B cell (primary cell): Measurements from ENCODE around the gene PEA15. TPM values are rescaled to one million over a fixed set of nuclear protein-coding genes. Genes with fewer than 3 reads are reported as not detected.

ENCODE experiments used
- ATAC-seq: fragments of 200-7000 bp; cut with Tn5 transposase; one replicate; pipeline ENCODE4 v1.10.0; 2021; ENCODE audit warnings: low read depth, mild to moderate bottlenecking, moderate number of reproducible peaks, moderate library complexity
- CTCF ChIA-PET: fragments of 350-600 bp; sonication (Branson Sonifier 250); formaldehyde crosslinking; loops from one replicate; lab custom pipeline; 2021; ENCODE audit warnings: antibody characterized with exemption, inconsistent platforms; lab: Charles Lee
- POLR2A ChIA-PET: fragments of 350-600 bp; sonication (Branson Sonifier 250); formaldehyde crosslinking; loops from one replicate; lab custom pipeline; 2021; ENCODE audit warnings: antibody characterized with exemption; lab: Charles Lee
- DNase-seq: peaks from one replicate; pipeline ENCODE4 v3.0.0; 2013
- H2AFZ ChIP-seq: 2 replicates; pipeline ENCODE4 v1.6.1; 2012; ENCODE audit warnings: mild to moderate bottlenecking, low read depth, low read length; ENCODE audit not compliant: insufficient read depth, poor library complexity, severe bottlenecking
- H3K27ac ChIP-seq, 2 donors: 1 replicate in 1 of 2; 2 replicates in 1 of 2; pipeline ENCODE4 v1.5.1; 2012 to 2013; ENCODE audit warnings: low read length in 2 of 2, mild to moderate bottlenecking in 2 of 2, moderate library complexity in 1 of 2
- H3K27me3 ChIP-seq, 4 experiments: fragments of 200-600 bp in 1 of 4; sonication (generic) in 1 of 4; replicated peaks in 1 of 4; 1 replicate in 2 of 4; 2 replicates in 2 of 4; pipeline versions ENCODE4 v1.6.1 to v1.7.0; 2013 to 2016; ENCODE audit warnings: low read length in 3 of 4, mild to moderate bottlenecking in 2 of 4, mixed read lengths in 1 of 4, moderate library complexity in 1 of 4; ENCODE audit not compliant: insufficient read depth in 4 of 4, control insufficient read depth in 3 of 4; ENCODE audit errors: control extremely low read depth in 1 of 4
- H3K36me3 ChIP-seq, 2 experiments: replicated peaks in 1 of 2; 1 replicate in 1 of 2; 2 replicates in 1 of 2; pipeline versions ENCODE4 v1.6.1 to v1.7.1; 2013; ENCODE audit warnings: low read length in 1 of 2; ENCODE audit not compliant: insufficient read depth in 2 of 2, control insufficient read depth in 1 of 2; ENCODE audit errors: control extremely low read depth in 1 of 2, extremely low read depth in 1 of 2
- H3K4me1 ChIP-seq, 2 donors: fragments of 200-600 bp in 1 of 2; sonication (generic) in 1 of 2; 1 replicate in 1 of 2; 2 replicates in 1 of 2; pipeline versions ENCODE4 v1.5.1 to v1.6.1; 2013 to 2017; ENCODE audit warnings: low read length in 2 of 2; ENCODE audit not compliant: control insufficient read depth in 2 of 2, insufficient read depth in 2 of 2
- H3K4me2 ChIP-seq: replicated peaks from 2 replicates; pipeline ENCODE3; 2012; ENCODE audit warnings: mild to moderate bottlenecking, low read depth, low read length; ENCODE audit not compliant: poor library complexity, severe bottlenecking
- H3K4me3 ChIP-seq, 5 experiments: fragments of 200-600 bp in 1 of 5; sonication (generic) in 1 of 5; 1 replicate in 3 of 5; 2 replicates in 2 of 5; pipeline versions ENCODE4 v1.5.1 to v1.7.0; 2011 to 2016; ENCODE audit warnings: low read length in 4 of 5, mild to moderate bottlenecking in 4 of 5, low read depth in 2 of 5, control low read depth in 1 of 5, moderate library complexity in 1 of 5; ENCODE audit not compliant: insufficient read depth in 1 of 5; ENCODE audit errors: control extremely low read depth in 1 of 5, extremely low read depth in 1 of 5
- H3K79me2 ChIP-seq: fragments of 200-600 bp; sonication (generic); one replicate; pipeline ENCODE4 v1.6.0; 2016; ENCODE audit warnings: low read length; ENCODE audit not compliant: control insufficient read depth, insufficient read depth
- H3K9ac ChIP-seq: fragments of 200-600 bp; sonication (generic); 2 replicates; pipeline ENCODE4 v1.6.1; 2017; ENCODE audit warnings: mild to moderate bottlenecking, low read length, moderate library complexity
- H3K9me3 ChIP-seq, 3 donors: one replicate each; pipeline versions ENCODE4 v1.6.1 to v1.7.1; 2013; ENCODE audit warnings: low read length in 2 of 3; ENCODE audit not compliant: control insufficient read depth in 2 of 3, insufficient read depth in 1 of 3; ENCODE audit errors: control extremely low read depth in 1 of 3
- H4K20me1 ChIP-seq: 2 replicates; pipeline ENCODE4 v1.6.0; 2012; ENCODE audit warnings: mild to moderate bottlenecking, low read length; ENCODE audit not compliant: insufficient read depth, control insufficient read depth, poor library complexity, severe bottlenecking
- H3K27ac Mint-ChIP-seq: one replicate; pipeline ENCODE4 v1.8.0; 2021; ENCODE audit warnings: mixed read lengths
- H3K27me3 Mint-ChIP-seq: one replicate; pipeline ENCODE4 v1.8.0; 2021; ENCODE audit warnings: mixed read lengths
- H3K4me1 Mint-ChIP-seq: one replicate; pipeline ENCODE4 v1.8.0; 2021; ENCODE audit warnings: mixed read lengths
- H3K4me3 Mint-ChIP-seq: one replicate; pipeline ENCODE4 v1.8.0; 2021; ENCODE audit warnings: mixed read lengths
- H3K9me3 Mint-ChIP-seq: one replicate; pipeline ENCODE4 v1.8.0; 2022; ENCODE audit warnings: mixed read lengths; ENCODE audit not compliant: insufficient read depth
- EZH2 ChIP-seq: IDR thresholded peaks from 2 replicates; pipeline ENCODE4 v1.6.1; 2012; ENCODE audit warnings: borderline replicate concordance, low read depth, mild to moderate bottlenecking, moderate library complexity, low read length; ENCODE audit not compliant: insufficient read depth, poor library complexity, severe bottlenecking
- WGBS: methylation state at CpG from one replicate; pipeline ENCODE4 v1.1.5; 2013; ENCODE audit warnings: missing lambda C conversion rate; ENCODE audit not compliant: insufficient coverage; 5-methylcytosine and 5-hydroxymethylcytosine counted together
- intact Hi-C: fragments of 100-400 bp; cut with micrococcal nuclease; formaldehyde crosslinking; loops from one replicate; pipeline ENCODE4 v1.10.0; 2022
- polyA plus RNA-seq: library from polyadenylated mRNA; depleted of rRNA; stranded (reverse); fragments of >200 nt; gene quantifications from 2 replicates; pipeline ENCODE4 v1.2.3, GENCODE V29; 2012
- total RNA-seq, 2 donors: library from RNA; stranded (reverse); fragments of 120-200 nt in 1 of 2; gene quantifications; 1 replicate in 1 of 2; 2 replicates in 1 of 2; pipeline versions ENCODE4 v1.2.3 to v1.2.4, GENCODE V29; 2013 to 2022
- TF ChIP-seq, protein P1 (sequence below): fragments of 200-600 bp; IDR thresholded peaks from one replicate; pipeline ENCODE4 v1.8.0; 2022; ENCODE audit warnings: antibody characterized with exemption, mild to moderate bottlenecking

The PEA15 gene
- total and polyA plus RNA-seq, 2 donors (not counting 1 experiment from before 2014, with no cell fraction given): 81.7 to 91.4 TPM

DNA sequence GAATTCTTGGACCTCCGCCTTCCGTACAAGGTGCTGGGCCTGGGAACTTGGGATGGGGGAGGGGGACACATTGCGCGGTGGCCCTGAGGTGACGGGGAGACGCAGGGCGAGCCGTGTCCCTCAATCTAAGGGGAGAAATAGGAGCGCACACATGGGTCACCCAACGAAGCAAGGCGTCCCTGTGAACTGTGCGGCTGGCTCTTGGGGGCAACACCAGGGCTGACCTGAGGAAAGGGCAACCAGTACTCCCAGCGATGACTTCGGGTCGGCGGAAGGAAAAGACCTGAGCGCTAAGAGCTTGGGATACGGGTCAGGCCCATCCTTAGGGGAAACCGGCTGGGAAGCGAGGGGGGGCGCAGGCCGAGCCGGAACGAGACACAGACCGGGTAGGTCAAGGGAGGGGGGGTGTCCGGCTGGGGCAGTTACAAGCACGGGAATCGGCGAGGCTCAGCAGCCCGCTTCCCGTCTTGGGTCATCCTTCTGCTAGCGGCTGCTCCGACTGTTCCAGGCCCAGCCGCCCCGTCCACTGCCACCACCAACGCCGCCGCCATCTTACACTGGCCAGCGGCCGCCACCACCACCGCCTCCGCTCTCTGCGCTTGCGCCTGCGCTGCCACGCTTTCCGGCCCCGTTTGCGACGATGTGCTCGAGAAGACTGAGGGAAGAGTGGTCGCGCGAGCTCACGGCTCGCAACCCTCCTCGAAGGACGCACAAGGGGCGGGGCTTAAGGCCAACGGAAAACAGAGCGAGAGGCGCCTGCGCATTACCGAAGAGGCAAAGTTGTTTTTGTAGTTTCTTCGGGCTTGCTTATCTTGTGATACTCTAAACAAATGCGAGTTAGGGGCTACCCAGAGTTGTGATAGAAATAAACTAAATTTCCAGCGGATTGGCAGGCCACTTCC is 57.0 kb downstream of the PEA15 start, which contains the start of gene DCAF8:
DCAF8 (minus strand) TSS at position 657 of the 902 bp plus-strand sequence. CDS start 18,541 bp downstream, outside the sequence.
- under 1% methylated on average over 66 of the region's 67 CpGs for WGBS
- H3K4me3 ChIP-seq: peak within 1 kb of the TSS; percentile 96 to 100 (median 99)
- H3K4me3 Mint-ChIP-seq: peak within 1 kb of the TSS; percentile 100
- no peak for TF ChIP-seq EZH2
- TF ChIP-seq, protein P1, sequence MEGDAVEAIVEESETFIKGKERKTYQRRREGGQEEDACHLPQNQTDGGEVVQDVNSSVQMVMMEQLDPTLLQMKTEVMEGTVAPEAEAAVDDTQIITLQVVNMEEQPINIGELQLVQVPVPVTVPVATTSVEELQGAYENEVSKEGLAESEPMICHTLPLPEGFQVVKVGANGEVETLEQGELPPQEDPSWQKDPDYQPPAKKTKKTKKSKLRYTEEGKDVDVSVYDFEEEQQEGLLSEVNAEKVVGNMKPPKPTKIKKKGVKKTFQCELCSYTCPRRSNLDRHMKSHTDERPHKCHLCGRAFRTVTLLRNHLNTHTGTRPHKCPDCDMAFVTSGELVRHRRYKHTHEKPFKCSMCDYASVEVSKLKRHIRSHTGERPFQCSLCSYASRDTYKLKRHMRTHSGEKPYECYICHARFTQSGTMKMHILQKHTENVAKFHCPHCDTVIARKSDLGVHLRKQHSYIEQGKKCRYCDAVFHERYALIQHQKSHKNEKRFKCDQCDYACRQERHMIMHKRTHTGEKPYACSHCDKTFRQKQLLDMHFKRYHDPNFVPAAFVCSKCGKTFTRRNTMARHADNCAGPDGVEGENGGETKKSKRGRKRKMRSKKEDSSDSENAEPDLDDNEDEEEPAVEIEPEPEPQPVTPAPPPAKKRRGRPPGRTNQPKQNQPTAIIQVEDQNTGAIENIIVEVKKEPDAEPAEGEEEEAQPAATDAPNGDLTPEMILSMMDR: no peak
- peak within 1 kb of the TSS; percentile 97 for H3K9ac ChIP-seq
- no peaks in the 10 kb centered on the region for H4K20me1 ChIP-seq
- peaks cover 20 to 22% of the 10 kb centered on the region in 2 donors for H3K4me1 ChIP-seq
- peak within 1 kb of the TSS; percentile 96 to 97 for H3K27ac ChIP-seq
- intact Hi-C loops: loop anchor here (1.0 to 2.0 kb wide), 4 partner anchors 23 to 164 kb away; partner anchors contain the start of genes COPA, IGSF8, NCSTN and PEA15
- DNase-seq: peak; percentile 98
- no peaks in the 10 kb centered on the region for H3K27me3 ChIP-seq
- H3K36me3 ChIP-seq: peaks cover 3 to 8% of the 10 kb centered on the region in 2 experiments
- peak within 1 kb of the TSS; percentile 90 for H3K4me2 ChIP-seq
- no peaks in the 10 kb centered on the region for H3K9me3 Mint-ChIP-seq
- ChIA-PET CTCF (interaction anchor here (1.0 to 4.0 kb wide), 9 partner anchors 8 to 1120 kb away, joined by 3 to 33 read pairs (median 6); partner anchors contain the start of gene PEX19), POLR2A (interaction anchor here (0.5 to 2.7 kb wide), 8 partner anchors 10 to 164 kb away, joined by 3 to 20 read pairs (median 5); partner anchors contain the start of genes IGSF8, PEA15 and PEX19)
- ATAC-seq: peak; percentile 92
- H2AFZ ChIP-seq: peak within 1 kb of the TSS; percentile 83
- H3K9me3 ChIP-seq: no peaks in the 10 kb centered on the region
- peaks cover 41% of the 10 kb centered on the region for H3K4me1 Mint-ChIP-seq
- peak within 1 kb of the TSS; percentile 92 for H3K27ac Mint-ChIP-seq
- no peaks in the 10 kb centered on the region for H3K27me3 Mint-ChIP-seq
- H3K79me2 ChIP-seq: peaks cover 54% of the 10 kb centered on the region
